Measurements from ENCODE around the gene LCN10.
"Not testable (repeated sequence)": the region's sequence is repeated elsewhere in the genome, so short reads cannot be mapped to it uniquely, and the experiment has no call there.

The LCN10 gene

DNA sequence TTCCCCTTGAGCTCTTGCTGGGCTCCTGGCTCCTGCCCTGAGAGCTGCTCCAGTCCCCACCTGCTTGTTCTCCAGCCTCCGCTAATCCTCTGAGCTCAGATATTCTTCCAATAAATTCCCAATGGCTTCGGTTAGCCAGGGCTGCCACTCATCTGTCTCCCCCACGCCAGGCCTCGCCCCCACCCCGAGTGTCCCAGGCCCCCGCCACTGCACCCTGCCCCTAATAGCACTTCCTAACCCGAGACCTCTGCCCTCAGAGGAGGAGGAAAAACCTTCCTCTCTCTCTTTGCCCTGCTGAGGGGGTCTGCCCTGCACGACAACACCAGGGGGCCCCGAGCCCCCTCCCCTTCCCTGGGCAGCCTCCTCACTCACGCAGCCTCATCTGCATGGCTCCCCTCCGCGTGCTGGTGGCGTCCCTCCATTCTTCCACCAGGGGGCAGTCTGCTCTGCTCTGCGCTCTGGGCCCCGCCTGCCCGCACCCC lies 27.0 kb upstream of the LCN10 start:
- DNase-seq, result peak; percentile 32

- peak; percentile 78 for DNase-seq
These were observed 23.8 kb upstream of the LCN10 start for GRCh38 chr9:136766410-136767120.

- DNase-seq, result not testable (repeated sequence)
These were observed 23.1 kb upstream of the LCN10 start for GRCh38 chr9:136765745-136766409.

GRCh38 chr9:136765041-136765440 lies 22.3 kb upstream of the LCN10 start:
- no peak for DNase-seq

DNA sequence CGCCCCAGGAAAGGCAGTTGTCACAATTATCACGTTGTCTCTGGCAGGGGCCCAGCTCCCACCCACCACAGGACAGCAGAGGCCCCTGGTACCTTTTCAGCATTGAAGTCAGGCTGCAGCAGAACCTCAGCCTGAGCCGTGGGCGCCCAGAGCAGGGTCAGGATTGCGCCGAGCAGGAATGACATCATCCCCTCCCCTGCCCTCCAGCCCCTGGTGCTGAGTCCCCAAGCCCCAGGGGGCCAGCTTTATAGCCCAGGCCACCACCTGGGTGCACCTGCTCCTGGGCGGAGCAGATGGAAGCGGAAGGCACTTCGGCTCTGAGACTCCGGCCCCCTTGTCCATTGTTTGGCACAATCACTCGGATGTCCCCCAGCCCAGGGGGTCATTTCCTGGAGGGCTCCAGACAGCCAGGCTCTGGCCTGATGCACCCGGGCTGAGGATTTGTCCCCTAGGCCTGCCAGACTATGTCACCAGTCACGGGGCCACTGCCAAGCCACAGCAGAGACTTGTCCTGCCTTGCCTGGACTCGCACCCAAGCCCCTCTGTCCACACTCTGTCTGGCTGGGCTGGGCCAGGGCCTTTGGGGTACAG lies 21.7 kb upstream of the LCN10 start, which contains the start of gene LCN15:
TSS of gene LCN15 (minus strand) at position 218 of the 591 bp plus-strand sequence. CDS start at position 188, 30 bp downstream.
- no peak for DNase-seq

DNA sequence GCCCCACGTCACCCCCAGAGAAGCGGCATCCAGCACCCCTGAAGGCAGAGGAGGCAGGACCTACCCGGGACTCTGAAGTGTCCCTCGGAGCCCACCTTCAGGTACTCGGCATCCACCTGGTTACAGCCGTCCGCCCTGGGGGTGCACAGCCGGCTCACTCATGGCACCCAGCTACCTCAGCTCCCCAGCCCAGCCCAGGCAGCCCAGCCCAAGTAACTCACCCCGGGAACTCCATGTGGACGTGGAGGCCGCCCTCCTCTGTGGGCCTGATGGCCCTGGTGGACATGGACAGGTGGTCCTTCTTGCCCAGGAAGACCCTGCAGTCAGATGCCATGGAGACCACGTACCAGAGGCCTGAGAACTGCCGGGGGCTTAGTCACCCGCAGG lies 20.9 kb upstream of the LCN10 start:
- no peak for DNase-seq

- peak; percentile 35 for DNase-seq
These were observed 20.3 kb upstream of the LCN10 start for GRCh38 chr9:136762915-136763648.

DNA sequence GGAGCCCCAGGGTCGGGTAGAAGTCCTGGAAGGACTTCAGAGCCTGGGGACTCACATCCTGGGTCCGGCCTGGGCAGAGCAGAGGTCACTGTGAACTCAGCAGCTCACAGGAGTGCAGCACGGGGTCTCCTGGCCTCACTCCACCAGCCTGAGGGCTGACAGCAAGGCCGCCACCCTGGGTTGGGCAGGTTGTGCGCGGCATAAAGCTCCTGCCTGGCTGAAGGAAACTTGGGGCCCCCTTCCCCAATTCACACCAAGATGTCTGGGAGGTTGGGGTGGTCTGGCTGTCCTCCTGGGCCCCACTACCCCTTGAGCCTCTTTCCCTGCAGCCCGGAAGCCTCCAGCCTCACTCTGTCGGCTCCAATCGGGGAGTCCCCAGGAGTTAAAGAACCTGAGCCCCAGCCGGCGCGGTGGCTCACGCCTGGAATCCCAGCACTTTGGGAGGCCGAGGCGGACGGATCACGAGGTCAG lies 19.5 kb upstream of the LCN10 start:
- DNase-seq, result no peak

DNA sequence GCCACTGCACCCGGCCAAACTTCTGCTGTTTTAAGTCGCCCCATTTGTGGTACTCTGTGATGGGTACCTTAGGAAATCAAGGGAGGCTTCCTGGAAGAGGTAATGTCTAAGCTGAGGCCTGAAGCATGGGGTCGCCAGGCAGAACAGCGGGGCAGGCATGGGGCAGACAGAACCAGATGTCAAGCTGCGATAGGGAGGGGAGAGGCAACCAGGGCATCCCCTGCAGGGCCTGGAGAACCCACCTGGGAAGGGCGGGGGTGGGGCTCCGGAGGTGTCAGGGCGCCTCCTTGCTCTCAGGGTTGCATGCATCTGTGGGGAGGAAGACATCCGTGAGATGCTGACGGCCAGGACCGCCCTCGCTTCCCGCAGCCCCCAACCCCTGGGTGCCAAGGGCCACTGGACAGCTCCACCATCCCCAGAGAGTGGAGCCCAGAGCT lies 18.8 kb upstream of the LCN10 start:
- DNase-seq, result no peak

DNA sequence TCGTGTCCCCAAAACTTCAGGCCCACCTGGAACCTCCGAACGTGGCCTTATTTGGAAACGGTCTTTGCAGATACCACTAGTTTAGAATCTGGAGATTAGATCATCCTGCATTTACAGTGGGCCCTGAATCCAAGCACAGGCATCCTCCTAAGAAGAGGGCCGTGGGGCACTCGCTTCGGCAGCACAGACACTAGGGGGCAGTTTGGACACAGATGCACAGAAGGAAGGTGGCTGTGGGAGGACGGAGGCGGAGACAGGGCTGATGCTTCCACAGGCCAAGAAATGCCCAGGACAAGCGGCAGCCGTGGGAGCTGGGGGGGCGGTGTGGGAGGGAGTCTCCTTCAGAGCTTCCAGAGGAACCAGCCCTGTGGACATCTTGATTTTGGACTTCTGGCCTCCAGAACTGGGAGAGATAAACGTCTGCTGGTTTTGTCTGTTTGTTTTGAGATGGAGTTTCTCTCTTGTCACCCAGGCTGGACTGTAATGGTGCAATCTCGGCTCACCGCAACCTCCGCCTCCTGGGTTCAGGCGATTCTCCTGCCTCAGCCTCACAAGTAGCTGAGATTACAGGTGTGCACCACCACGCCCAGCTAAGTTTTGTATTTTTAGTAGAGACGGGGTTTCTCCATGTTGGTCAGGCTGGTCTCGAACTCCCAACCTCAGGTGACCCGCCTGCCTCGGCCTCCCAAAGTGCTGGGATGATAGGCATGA lies 18.2 kb upstream of the LCN10 start:
- peak; percentile 26 for DNase-seq

DNA sequence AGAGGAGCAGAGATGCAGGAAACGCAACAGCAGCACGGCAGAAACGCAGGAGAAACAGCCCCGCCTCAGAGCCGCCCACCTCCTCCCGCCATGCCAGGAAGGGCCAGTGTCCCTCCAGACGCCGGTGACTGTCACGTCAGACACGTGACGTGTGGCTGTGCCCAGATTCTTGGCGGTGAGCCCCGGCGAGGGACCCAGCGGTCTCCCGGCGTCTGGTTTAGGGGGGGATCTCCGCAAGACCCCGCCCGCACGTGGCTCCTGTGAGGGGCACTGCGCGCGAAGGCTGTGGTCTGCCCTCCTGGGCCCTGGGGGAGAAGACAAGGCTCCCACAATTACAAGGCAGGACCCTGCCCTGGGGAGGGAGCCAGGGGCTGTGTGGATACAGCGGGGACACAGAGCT lies 17.7 kb upstream of the LCN10 start:
- no peak for DNase-seq

DNA sequence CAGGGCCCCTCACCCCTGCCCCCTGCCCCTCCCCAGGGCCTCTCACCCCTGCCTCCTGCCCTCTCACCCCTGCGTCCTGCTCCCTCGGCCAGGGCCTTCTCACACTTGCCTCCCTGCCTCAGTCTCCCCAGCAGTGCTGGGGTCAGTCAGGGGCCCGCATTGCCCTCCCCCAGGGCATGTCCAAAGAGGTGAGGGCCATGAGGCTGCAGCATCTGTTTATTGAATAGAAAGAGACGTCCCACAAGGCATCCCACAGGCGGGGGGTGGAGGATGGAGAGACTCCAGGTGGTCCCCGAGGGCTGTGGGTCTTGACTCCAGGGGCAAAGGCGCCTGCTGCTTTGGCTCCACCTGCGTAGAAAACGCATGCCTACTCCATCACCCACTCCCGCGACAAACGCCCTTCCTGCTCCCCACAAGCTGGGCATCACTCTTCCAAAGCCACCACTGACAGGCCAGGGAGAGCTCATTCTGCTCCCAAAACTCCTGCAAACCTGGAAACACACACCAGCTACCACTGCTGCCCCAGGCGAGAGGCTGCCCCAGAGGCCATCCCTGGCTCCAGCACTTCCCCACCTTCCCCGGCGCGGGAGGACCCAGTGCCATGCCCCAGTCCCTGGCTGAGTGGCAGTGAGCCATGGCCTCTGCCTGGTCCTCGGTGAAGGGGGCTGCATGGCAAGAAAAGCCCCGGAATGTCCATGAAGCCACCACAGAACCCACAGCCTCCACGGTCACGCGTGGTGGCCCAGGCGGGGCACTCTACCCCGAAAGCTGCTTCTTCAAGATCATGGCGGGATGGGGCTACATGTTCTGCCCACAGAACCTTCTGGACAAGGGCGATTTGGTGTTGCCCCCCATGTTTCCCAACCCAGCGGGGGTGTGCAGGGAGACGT lies 16.9 kb upstream of the LCN10 start:
- DNase-seq, result no peak

DNA sequence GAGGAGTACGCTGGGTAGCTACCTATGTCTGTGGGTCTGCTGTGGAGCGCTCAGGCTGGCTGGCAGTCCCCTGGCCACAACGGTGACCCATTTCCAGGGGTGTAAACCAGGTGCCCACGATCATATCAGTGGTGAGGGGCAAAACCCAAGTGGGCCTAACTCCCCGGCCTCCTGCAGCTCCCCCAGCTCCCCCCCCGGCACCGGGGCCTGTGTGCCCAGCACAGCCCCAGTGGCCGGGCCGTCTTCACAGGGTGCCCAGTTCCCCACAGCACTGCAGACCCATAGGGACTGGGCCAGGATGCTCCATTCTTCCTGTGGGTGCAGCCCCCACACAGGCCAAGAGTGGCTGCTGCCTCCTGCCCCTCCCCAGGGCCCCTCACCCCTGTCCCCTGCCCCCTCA lies 16.3 kb upstream of the LCN10 start:
- DNase-seq, result no peak

DNA sequence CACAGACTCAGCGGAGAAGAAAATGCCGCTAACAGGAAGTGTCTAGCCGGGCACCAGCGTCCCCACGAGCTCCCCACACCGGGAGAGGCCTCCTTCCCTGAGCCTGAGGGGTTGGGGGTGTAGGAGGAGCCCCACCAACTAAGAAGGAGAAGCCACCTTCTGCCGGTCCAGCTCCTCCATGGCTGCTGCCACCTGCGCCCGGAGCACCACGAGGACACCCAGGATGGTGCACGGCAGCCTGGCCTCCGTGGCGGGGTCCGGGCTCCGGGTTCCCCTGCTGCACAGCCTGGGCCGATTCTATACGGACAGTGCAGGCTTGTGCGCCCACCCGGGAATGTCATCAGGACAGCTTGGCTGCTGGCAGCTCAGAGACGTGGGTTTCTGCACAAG lies 15.0 kb upstream of the LCN10 start:
- no peak for DNase-seq

DNA sequence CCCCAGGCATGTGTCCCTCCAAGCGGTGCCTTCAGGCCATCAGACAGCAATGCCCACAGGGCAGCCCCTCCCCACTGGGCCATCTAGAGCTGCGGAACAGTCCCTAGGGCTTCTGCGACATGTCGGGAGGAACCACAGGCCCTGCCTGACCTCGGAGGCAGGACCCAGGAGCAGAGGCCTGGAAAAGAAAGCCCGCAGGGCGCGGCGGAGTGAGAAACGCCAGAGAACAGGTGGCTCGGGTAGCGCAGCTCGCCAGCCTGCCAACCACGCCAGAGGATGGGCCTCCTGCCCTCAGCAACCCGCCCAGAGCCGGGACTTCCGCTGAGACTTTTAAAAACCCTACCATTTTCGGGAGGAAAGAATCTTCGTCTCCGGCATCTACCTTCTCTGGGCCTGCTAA lies 14.6 kb upstream of the LCN10 start:
- DNase-seq, result no peak

DNA sequence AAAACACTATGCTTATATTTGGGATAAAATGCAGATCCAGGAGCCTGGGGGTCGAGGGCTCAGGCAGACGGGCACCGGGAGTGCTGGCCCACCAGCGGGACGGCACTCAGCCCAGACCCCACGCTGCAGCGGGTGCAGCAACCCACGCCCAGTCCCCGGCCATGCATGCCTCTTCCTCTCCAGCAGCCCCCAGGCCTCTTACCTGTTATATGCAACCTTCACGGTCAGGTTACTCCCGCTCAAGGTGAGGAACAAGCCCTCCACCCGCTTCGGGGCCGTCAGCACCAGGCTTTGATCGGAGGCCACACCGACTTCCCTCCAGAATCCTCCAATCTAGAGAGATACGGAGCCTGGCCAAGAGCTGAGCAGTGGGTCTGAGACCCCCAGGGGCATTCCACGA lies 14.1 kb upstream of the LCN10 start:
- no peak for DNase-seq

GRCh38 chr9:136756134-136756438 lies 13.3 kb upstream of the LCN10 start:
- DNase-seq, result no peak

GRCh38 chr9:136755302-136756133 lies 12.8 kb upstream of the LCN10 start:
- not testable (repeated sequence) for DNase-seq

DNA sequence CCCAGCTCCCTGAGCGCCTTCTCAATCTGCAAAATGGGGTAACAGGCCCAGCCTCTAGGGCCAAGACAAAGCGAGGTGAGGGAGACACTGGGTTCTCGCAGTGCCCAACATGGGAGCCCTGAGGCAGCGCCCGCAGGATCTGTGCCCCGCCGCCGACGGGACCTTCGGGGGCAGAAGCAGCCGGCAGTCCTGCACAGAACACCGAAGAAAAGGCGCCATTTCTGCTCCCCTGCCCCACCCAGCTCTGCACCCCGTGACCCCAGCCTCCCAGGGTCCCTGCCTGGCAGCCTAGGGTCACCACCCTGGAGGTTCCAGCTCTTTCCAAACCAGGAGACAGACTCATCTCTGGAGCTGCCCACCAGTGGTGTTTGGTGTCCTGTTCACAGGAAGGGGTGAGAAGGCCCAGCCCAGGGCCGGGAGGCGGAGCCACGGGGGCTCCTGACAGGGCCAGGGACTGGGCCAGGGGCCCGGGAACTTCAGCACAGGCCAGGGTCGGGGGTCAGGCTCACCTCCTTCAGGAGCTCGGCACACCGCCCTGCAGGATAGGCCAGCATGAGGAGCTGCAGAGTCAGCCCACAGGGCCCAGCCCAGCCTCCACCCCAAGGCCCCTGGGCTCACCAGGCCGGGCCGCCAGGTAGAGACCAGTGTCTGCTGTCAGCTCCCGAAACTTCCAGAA lies 12.0 kb upstream of the LCN10 start:
- no peak for DNase-seq

DNA sequence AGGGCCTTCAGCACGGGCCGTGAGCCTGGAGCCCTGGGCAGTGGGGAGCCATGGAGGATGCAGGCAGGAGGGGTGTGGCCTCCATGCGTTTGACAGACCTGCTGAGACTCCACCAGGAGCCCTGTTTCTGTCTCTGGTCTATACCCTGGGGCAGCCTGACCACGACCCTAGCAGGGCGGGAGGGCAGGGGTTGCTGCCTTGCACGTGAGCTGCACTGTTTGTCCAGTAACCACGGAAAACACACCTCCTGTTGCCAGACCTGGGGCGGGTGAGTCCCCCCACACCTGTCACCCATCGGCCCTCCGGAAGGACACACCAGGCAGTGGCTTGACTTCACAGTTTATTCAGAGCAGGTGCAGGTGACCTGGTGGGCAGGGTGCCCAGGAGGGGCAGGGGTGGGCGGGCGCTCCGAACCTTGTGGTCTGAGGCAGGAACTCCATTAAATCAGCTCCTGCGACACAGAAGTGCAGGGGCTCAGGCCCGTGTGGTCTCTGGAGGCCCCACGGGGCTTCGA lies 11.4 kb upstream of the LCN10 start:
- peak; percentile 49 for DNase-seq

Data from CD4-positive, alpha-beta T cell treated with Interferon gamma for 1 hour (primary cell).